Measurements from ENCODE around the gene XDH.

- TF ChIP-seq CTCF (conservative IDR thresholded peaks at IDR 0.05 in 1 of 2, IDR thresholded peaks at IDR 0.05 in 1 of 2; ENCODE audit: low read depth in 1 of 2, low read length in 2 of 2), result no peak
- TF ChIP-seq EZH2 (IDR thresholded peaks at IDR 0.05; ENCODE audit: low read length, missing control alignments), result no peak
These were observed 12.2 kb downstream of the XDH start for GRCh38 chr2:31402388-31402787.
